ENCODE measurements around the gene INSIG2.

DNA sequence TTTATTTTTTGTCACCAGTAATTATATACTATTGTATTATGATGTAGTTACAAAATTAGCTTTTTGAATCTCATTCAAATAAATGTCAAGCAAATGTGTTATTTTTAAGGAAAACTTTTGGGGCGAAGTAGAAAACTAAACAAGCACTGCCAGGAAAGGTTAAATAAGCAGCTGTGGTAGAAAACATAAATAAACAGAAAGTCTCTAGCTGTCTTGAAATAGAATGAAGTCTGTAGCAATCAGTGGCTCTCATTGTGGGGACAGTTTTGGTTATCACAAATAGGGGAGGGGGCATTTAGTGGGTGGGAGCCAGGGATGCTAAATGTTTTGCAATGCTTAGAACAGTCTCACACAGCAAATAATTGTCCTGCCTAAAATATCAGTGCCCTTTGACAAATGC lies 3.4 kb downstream of the INSIG2 start:
- no peak for TF ChIP-seq ELF4 (CRISPR knock-in tag; IDR thresholded peaks at IDR 0.05; ENCODE audit: low read depth)
- TF ChIP-seq, protein P1, sequence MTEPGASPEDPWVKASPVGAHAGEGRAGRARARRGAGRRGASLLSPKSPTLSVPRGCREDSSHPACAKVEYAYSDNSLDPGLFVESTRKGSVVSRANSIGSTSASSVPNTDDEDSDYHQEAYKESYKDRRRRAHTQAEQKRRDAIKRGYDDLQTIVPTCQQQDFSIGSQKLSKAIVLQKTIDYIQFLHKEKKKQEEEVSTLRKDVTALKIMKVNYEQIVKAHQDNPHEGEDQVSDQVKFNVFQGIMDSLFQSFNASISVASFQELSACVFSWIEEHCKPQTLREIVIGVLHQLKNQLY (CRISPR knock-in tag; IDR thresholded peaks at IDR 0.05): no peak
- TF ChIP-seq, protein P2, sequence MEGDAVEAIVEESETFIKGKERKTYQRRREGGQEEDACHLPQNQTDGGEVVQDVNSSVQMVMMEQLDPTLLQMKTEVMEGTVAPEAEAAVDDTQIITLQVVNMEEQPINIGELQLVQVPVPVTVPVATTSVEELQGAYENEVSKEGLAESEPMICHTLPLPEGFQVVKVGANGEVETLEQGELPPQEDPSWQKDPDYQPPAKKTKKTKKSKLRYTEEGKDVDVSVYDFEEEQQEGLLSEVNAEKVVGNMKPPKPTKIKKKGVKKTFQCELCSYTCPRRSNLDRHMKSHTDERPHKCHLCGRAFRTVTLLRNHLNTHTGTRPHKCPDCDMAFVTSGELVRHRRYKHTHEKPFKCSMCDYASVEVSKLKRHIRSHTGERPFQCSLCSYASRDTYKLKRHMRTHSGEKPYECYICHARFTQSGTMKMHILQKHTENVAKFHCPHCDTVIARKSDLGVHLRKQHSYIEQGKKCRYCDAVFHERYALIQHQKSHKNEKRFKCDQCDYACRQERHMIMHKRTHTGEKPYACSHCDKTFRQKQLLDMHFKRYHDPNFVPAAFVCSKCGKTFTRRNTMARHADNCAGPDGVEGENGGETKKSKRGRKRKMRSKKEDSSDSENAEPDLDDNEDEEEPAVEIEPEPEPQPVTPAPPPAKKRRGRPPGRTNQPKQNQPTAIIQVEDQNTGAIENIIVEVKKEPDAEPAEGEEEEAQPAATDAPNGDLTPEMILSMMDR (IDR thresholded peaks at IDR 0.05): no peak
- TF ChIP-seq, protein P3, sequence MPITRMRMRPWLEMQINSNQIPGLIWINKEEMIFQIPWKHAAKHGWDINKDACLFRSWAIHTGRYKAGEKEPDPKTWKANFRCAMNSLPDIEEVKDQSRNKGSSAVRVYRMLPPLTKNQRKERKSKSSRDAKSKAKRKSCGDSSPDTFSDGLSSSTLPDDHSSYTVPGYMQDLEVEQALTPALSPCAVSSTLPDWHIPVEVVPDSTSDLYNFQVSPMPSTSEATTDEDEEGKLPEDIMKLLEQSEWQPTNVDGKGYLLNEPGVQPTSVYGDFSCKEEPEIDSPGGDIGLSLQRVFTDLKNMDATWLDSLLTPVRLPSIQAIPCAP (CRISPR knock-in tag; IDR thresholded peaks at IDR 0.05): no peak
- TF ChIP-seq ETV6 (CRISPR knock-in tag; IDR thresholded peaks at IDR 0.05): no peak
- no peak for TF ChIP-seq NFE2L1 (CRISPR knock-in tag; IDR thresholded peaks at IDR 0.05)
- TF ChIP-seq ZNF219 (CRISPR knock-in tag; IDR thresholded peaks at IDR 0.05; ENCODE audit: borderline replicate concordance): no peak
- TF ChIP-seq TCF7 (CRISPR knock-in tag; IDR thresholded peaks at IDR 0.05; ENCODE audit: low read depth): no peak
- TF ChIP-seq, protein P4, sequence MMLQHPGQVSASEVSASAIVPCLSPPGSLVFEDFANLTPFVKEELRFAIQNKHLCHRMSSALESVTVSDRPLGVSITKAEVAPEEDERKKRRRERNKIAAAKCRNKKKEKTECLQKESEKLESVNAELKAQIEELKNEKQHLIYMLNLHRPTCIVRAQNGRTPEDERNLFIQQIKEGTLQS (CRISPR knock-in tag; conservative IDR thresholded peaks at IDR 0.05): no peak
- TF ChIP-seq, protein P5, sequence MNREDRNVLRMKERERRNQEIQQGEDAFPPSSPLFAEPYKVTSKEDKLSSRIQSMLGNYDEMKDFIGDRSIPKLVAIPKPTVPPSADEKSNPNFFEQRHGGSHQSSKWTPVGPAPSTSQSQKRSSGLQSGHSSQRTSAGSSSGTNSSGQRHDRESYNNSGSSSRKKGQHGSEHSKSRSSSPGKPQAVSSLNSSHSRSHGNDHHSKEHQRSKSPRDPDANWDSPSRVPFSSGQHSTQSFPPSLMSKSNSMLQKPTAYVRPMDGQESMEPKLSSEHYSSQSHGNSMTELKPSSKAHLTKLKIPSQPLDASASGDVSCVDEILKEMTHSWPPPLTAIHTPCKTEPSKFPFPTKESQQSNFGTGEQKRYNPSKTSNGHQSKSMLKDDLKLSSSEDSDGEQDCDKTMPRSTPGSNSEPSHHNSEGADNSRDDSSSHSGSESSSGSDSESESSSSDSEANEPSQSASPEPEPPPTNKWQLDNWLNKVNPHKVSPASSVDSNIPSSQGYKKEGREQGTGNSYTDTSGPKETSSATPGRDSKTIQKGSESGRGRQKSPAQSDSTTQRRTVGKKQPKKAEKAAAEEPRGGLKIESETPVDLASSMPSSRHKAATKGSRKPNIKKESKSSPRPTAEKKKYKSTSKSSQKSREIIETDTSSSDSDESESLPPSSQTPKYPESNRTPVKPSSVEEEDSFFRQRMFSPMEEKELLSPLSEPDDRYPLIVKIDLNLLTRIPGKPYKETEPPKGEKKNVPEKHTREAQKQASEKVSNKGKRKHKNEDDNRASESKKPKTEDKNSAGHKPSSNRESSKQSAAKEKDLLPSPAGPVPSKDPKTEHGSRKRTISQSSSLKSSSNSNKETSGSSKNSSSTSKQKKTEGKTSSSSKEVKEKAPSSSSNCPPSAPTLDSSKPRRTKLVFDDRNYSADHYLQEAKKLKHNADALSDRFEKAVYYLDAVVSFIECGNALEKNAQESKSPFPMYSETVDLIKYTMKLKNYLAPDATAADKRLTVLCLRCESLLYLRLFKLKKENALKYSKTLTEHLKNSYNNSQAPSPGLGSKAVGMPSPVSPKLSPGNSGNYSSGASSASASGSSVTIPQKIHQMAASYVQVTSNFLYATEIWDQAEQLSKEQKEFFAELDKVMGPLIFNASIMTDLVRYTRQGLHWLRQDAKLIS (CRISPR knock-in tag; IDR thresholded peaks at IDR 0.05; ENCODE audit: borderline replicate concordance): no peak
- TF ChIP-seq ZNF263 (CRISPR knock-in tag; IDR thresholded peaks at IDR 0.05; ENCODE audit: low read depth): no peak
- TF ChIP-seq, protein P6, sequence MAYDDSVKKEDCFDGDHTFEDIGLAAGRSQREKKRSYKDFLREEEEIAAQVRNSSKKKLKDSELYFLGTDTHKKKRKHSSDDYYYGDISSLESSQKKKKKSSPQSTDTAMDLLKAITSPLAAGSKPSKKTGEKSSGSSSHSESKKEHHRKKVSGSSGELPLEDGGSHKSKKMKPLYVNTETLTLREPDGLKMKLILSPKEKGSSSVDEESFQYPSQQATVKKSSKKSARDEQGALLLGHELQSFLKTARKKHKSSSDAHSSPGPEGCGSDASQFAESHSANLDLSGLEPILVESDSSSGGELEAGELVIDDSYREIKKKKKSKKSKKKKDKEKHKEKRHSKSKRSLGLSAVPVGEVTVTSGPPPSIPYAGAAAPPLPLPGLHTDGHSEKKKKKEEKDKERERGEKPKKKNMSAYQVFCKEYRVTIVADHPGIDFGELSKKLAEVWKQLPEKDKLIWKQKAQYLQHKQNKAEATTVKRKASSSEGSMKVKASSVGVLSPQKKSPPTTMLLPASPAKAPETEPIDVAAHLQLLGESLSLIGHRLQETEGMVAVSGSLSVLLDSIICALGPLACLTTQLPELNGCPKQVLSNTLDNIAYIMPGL (CRISPR knock-in tag; IDR thresholded peaks at IDR 0.05): no peak

All from WTC11 (cell line).